HS-27A (cell line): Measurements from ENCODE around the gene DNAJB11.
"Not testable (repeated sequence)": the region's sequence is repeated elsewhere in the genome, so short reads cannot be mapped to it uniquely, and the experiment has no call there.

Experiments
- DNase-seq: peaks from one replicate; pipeline ENCODE4 v3.0.0-alpha.2; 2012; ENCODE audit warnings: low read depth, missing footprints

Gene DNAJB11

GRCh38 chr3:186618318-186618938 lies 47.9 kb downstream of the DNAJB11 start:
- no peak for DNase-seq

- DNase-seq: no peak
Observed at GRCh38 chr3:186619787-186620212, 49.3 kb downstream of the DNAJB11 start.

- no peak for DNase-seq
Observed at GRCh38 chr3:186620213-186621092, 49.9 kb downstream of the DNAJB11 start.

- no peak for DNase-seq
Observed at GRCh38 chr3:186621894-186622650, 51.6 kb downstream of the DNAJB11 start.

GRCh38 chr3:186622651-186623310 lies 52.3 kb downstream of the DNAJB11 start:
- no peak for DNase-seq

- DNase-seq: no peak
Observed at GRCh38 chr3:186624598-186624997, 54.1 kb downstream of the DNAJB11 start.

GRCh38 chr3:186625600-186626042 lies 55.1 kb downstream of the DNAJB11 start:
- DNase-seq: no peak

- DNase-seq: no peak
Observed at GRCh38 chr3:186626254-186626847, 55.8 kb downstream of the DNAJB11 start.

- DNase-seq: no peak
Observed at GRCh38 chr3:186627852-186628414, 57.4 kb downstream of the DNAJB11 start.

GRCh38 chr3:186628756-186629155 lies 58.2 kb downstream of the DNAJB11 start:
- DNase-seq: no peak

- no peak for DNase-seq
Observed at GRCh38 chr3:186630950-186631641, 60.6 kb downstream of the DNAJB11 start.

GRCh38 chr3:186633481-186633880 lies 63.0 kb downstream of the DNAJB11 start:
- no peak for DNase-seq

- not testable (repeated sequence) for DNase-seq
Observed at GRCh38 chr3:186634207-186634606, 63.7 kb downstream of the DNAJB11 start.
